GM19468 (cell line): Measurements from ENCODE around the gene NDFIP1.
"Not testable (repeated sequence)": the region's sequence is repeated elsewhere in the genome, so short reads cannot be mapped to it uniquely, and the experiment has no call there.

ENCODE experiments used
- ATAC-seq: cut with Tn5 transposase; IDR thresholded peaks from one replicate; pipeline ENCODE4 v1.9.1; 2021; ENCODE audit warnings: mild to moderate bottlenecking, moderate library complexity, moderate number of reproducible peaks; ENCODE audit not compliant: unreplicated experiment; ENCODE audit errors: extremely low read depth

Gene NDFIP1

GRCh38 chr5:142181547-142182163, 73.1 kb downstream of the NDFIP1 start:
- no peak for ATAC-seq

- ATAC-seq: no peak
These were observed 74.3 kb downstream of the NDFIP1 start for GRCh38 chr5:142182840-142183239.

GRCh38 chr5:142183561-142183960, 75.0 kb downstream of the NDFIP1 start:
- no peak for ATAC-seq

- no peak for ATAC-seq
These were observed 76.4 kb downstream of the NDFIP1 start for GRCh38 chr5:142184988-142185387.

GRCh38 chr5:142186514-142186856, 77.9 kb downstream of the NDFIP1 start:
- no peak for ATAC-seq

GRCh38 chr5:142186857-142187594, 78.4 kb downstream of the NDFIP1 start:
- no peak for ATAC-seq

GRCh38 chr5:142188691-142189090, 80.1 kb downstream of the NDFIP1 start:
- ATAC-seq: not testable (repeated sequence)

GRCh38 chr5:142189813-142190212, 81.2 kb downstream of the NDFIP1 start:
- no peak for ATAC-seq

GRCh38 chr5:142191776-142192175, 83.2 kb downstream of the NDFIP1 start:
- ATAC-seq: no peak

- ATAC-seq: no peak
These were observed 83.9 kb downstream of the NDFIP1 start for GRCh38 chr5:142192286-142193113.

GRCh38 chr5:142193114-142193428, 84.5 kb downstream of the NDFIP1 start:
- no peak for ATAC-seq

- ATAC-seq: no peak
These were observed 88.5 kb downstream of the NDFIP1 start for GRCh38 chr5:142197098-142197497.

- ATAC-seq: no peak
These were observed 89.2 kb downstream of the NDFIP1 start for GRCh38 chr5:142197781-142198180.

- ATAC-seq: no peak
These were observed 90.8 kb downstream of the NDFIP1 start for GRCh38 chr5:142199388-142199787.

- no peak for ATAC-seq
These were observed 91.8 kb downstream of the NDFIP1 start for GRCh38 chr5:142200387-142200786.

GRCh38 chr5:142201471-142201887, 92.9 kb downstream of the NDFIP1 start:
- ATAC-seq: no peak

GRCh38 chr5:142202282-142202681, 93.7 kb downstream of the NDFIP1 start:
- ATAC-seq: no peak
